ENCODE results near the gene TRIM38. TPM values are rescaled to one million over a fixed set of nuclear protein-coding genes. Genes with fewer than 3 reads are reported as not detected.

TRIM38 gene
- total and polyA plus RNA-seq, 2 of the 13 experiments (the other 11 are each of a cell fraction or from before 2014, with no cell fraction given), result 2.5 to 3.1 TPM

DNA sequence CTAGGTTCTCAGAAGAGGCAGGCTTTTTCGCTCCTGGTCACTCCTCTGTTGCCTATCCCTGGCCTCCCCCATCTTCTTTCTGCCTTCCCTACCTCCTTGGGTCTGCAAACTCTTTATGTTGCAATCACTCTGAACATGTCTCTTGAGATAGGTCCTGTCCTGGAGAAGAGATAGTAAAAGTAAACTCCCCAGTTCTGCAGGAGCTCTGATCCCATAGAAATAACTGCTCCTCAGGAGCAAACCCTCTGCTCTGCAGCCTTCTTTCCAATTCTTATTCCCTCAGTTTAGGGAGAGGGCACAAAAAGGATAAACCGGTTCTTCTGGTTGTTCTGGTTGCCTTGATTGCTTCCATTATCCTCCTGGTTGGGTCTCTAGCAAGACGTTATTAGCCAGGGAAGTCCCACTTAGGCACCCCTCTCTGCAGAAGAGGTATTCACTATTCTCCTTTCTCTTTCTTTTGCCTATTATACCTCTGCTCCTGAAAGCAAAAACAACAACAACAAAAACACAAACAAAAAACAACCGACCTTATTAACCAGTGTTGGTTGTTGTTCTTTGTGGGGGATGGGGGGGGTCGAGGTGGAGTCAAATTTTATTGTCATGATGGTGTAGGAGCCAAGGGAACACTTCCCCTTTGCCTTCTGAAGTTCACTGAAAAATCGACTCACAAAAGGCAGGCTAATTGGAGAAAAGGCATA, 973 bp downstream of the TRIM38 start (continued):
- TF ChIP-seq, protein P1, sequence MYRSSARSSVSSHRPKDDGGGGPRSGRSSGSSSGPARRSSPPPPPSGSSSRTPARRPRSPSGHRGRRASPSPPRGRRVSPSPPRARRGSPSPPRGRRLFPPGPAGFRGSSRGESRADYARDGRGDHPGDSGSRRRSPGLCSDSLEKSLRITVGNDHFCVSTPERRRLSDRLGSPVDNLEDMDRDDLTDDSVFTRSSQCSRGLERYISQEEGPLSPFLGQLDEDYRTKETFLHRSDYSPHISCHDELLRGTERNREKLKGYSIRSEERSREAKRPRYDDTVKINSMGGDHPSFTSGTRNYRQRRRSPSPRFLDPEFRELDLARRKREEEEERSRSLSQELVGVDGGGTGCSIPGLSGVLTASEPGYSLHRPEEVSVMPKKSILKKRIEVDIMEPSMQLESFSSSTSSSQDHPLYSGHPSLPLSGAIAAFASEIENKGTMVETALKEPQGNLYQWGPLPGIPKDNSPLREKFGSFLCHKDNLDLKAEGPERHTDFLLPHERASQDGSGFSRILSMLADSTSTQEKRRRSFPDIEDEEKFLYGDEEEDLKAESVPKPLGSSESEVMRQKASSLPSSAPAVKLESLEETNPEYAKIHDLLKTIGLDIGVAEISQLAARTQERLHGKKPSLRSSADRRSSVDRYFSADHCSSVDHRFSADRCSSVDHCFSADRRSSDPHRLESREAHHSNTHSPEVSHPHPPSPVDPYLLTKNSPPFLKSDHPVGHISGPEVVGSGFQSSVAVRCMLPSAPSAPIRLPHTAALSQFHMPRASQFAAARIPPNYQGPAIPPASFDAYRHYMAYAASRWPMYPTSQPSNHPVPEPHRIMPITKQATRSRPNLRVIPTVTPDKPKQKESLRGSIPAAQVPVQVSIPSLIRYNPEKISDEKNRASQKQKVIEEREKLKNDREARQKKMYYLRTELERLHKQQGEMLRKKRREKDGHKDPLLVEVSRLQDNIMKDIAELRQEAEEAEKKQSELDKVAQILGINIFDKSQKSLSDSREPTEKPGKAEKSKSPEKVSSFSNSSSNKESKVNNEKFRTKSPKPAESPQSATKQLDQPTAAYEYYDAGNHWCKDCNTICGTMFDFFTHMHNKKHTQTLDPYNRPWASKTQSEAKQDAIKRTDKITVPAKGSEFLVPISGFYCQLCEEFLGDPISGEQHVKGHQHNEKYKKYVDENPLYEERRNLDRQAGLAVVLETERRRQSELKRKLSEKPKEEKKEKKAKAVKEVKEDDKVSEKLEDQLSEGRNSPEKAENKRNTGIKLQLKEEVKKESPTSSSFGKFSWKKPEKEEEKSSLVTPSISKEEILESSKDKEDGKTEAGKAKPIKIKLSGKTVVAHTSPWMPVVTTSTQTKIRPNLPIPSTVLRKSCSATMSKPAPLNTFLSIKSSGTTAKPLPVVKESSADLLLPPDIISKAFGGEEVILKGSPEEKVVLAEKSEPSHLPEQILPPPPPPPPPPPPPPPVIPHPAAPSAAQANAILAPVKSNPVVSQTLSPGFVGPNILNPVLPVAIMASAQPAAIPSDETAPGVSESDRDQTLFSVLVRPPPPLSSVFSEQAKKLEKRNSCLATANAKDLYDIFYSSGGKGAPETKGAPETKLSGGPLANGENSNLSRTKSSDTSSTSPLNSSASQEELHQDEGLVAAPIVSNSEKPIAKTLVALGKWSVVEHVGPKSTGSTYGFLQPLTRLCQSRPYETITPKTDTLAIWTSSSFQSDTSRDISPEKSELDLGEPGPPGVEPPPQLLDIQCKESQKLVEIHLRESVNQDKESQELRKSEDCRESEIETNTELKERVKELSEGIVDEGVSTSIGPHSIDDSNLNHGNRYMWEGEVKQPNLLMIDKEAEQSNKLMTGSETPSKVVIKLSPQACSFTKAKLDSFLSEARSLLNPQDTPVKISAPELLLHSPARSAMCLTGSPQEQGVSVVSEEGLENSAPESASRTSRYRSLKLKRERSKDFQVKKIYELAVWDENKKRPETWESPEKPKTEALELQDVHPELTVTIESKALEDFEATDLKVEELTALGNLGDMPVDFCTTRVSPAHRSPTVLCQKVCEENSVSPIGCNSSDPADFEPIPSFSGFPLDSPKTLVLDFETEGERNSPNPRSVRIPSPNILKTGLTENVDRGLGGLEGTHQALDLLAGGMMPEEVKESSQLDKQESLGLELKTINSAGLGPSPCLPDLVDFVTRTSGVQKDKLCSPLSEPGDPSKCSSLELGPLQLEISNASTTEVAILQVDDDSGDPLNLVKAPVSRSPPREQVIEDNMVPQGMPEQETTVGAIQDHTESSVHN (CRISPR knock-in tag; IDR thresholded peaks at IDR 0.05), result no peak
- TF ChIP-seq PHF20 (CRISPR knock-in tag; IDR thresholded peaks at IDR 0.05) (no peak), CEBPG (CRISPR knock-in tag; IDR thresholded peaks at IDR 0.05) (peak; percentile 18; the same call in 1 of the 2 replicates)

DNA sequence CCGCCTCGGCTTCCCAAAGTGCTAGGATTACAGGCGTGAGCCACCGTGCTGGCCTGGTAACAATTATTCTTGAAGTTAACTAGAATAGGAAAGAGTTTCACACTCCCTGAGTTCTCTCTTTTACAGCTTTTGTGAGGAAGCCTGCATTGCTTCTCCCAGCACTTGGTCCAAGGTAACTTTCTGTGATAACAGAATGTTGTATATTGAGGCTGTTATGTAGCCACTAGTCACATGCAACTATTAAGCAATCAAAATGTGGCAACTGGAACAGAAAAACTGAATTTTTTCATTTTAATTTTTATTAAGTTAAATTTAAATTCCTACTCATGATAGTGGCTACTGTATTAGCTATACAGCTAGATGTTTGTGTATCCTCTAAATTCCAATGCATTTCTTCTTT, 2.5 kb downstream of the TRIM38 start:
- Histone ChIP-seq H3K27me3 (ENCODE audit: control insufficient read depth in 1 of 2, insufficient read depth in 2 of 2, low read length in 2 of 2) (no peaks in the 10 kb centered on the region; a peak in 1 of 5 replicates), H2AFZ (ENCODE audit: low read length) (no peak overlapping the region), H3K9me3 (ENCODE audit: low read length) (peaks cover 12% of the 10 kb centered on the region; the same call in 1 of the 2 replicates), H3K4me1 (ENCODE audit: insufficient read depth, low read length) (peaks cover 20% of the 10 kb centered on the region), H3K9ac (ENCODE audit: insufficient read depth, low read depth, low read length) (no peak overlapping the region), H3K4me3 (replicated peaks in 1 of 3; ENCODE audit: insufficient read depth in 1 of 3, low read depth in 2 of 3, low read length in 3 of 3) (no peak overlapping the region), H3K79me2 (ENCODE audit: insufficient read depth, low read length) (no peaks in the 10 kb centered on the region), H3K27ac (ENCODE audit: extremely low read length, insufficient read depth, low read length) (no peak overlapping the region), H3K4me2 (ENCODE audit: low read depth, low read length) (no peak overlapping the region), H3K36me3 (replicated peaks in 1 of 2; ENCODE audit: control insufficient read depth in 1 of 2, insufficient read depth in 2 of 2, low read length in 2 of 2) (peaks cover 4 to 21% of the 10 kb centered on the region in 2 experiments; a peak in 3 of 5 replicates), H4K20me1 (ENCODE audit: insufficient read depth, low read length) (no peaks in the 10 kb centered on the region)
- BruUV-seq (replicated peaks), result no TSS peak
- ATAC-seq (no peak), DNase-seq (ENCODE audit: low spot score) (no peak), FAIRE-seq (no peak)
- in situ Hi-C loops (cut with HindIII; ENCODE audit: extremely low pct_ligation_motif_present, low pct_unique_long_range_greater_than_20kb), result no loop called here
- POLR2A ChIA-PET, result interaction anchor here (2.6 kb wide), 1 partner anchor 27 kb away, joined by 11 read pairs; no protein-coding TSS in a partner anchor
- CTCF ChIA-PET (ENCODE audit: low intra/inter-chr PET ratio, low total read pairs), result no interaction called here
- 97% methylated on average over 4 of the region's 4 CpGs for WGBS (ENCODE audit: low lambda C conversion rate)
- intact Hi-C loops (cut with micrococcal nuclease; ENCODE audit: unreplicated experiment), result no loop called here
- TF ChIP-seq JUN (CRISPR knock-in tag; IDR thresholded peaks at IDR 0.05) (no peak), KLF9 (CRISPR knock-in tag; IDR thresholded peaks at IDR 0.05; ENCODE audit: low read depth) (no peak), ZNF460 (CRISPR knock-in tag; IDR thresholded peaks at IDR 0.05; ENCODE audit: borderline replicate concordance) (no peak), ZBTB1 (CRISPR knock-in tag; IDR thresholded peaks at IDR 0.05; ENCODE audit: borderline replicate concordance) (no peak)
- TF ChIP-seq, protein P2, sequence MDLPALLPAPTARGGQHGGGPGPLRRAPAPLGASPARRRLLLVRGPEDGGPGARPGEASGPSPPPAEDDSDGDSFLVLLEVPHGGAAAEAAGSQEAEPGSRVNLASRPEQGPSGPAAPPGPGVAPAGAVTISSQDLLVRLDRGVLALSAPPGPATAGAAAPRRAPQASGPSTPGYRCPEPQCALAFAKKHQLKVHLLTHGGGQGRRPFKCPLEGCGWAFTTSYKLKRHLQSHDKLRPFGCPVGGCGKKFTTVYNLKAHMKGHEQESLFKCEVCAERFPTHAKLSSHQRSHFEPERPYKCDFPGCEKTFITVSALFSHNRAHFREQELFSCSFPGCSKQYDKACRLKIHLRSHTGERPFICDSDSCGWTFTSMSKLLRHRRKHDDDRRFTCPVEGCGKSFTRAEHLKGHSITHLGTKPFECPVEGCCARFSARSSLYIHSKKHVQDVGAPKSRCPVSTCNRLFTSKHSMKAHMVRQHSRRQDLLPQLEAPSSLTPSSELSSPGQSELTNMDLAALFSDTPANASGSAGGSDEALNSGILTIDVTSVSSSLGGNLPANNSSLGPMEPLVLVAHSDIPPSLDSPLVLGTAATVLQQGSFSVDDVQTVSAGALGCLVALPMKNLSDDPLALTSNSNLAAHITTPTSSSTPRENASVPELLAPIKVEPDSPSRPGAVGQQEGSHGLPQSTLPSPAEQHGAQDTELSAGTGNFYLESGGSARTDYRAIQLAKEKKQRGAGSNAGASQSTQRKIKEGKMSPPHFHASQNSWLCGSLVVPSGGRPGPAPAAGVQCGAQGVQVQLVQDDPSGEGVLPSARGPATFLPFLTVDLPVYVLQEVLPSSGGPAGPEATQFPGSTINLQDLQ (CRISPR knock-in tag; IDR thresholded peaks at IDR 0.05), result no peak
- TF ChIP-seq, protein P3, sequence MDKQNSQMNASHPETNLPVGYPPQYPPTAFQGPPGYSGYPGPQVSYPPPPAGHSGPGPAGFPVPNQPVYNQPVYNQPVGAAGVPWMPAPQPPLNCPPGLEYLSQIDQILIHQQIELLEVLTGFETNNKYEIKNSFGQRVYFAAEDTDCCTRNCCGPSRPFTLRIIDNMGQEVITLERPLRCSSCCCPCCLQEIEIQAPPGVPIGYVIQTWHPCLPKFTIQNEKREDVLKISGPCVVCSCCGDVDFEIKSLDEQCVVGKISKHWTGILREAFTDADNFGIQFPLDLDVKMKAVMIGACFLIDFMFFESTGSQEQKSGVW (CRISPR knock-in tag; IDR thresholded peaks at IDR 0.05; ENCODE audit: borderline replicate concordance), result no peak
